GM12878 (cell line): Measurements from ENCODE around the gene TMEM59. TPM values are rescaled to one million over a fixed set of nuclear protein-coding genes. Genes with fewer than 3 reads are reported as not detected.
"Not testable (repeated sequence)": the region's sequence is repeated elsewhere in the genome, so short reads cannot be mapped to it uniquely, and the experiment has no call there.

Experiments
- ATAC-seq: fragments of 200-7000 bp; cut with Tn5 transposase; 3 replicates; pipeline ENCODE4 v1.9.1; 2020; ENCODE audit warnings: mild to moderate bottlenecking, moderate library complexity
- BruUV-seq: library from RNA; stranded (reverse); fragments of 400-500 nt; replicated peaks from 2 replicates; lab custom pipeline; 2021; lab: Mats Ljungman, UMichigan
- CTCF ChIA-PET: fragments of 300-600 bp; sonication (Branson Sonifier 250); formaldehyde crosslinking; extraction: SDS; loops from one replicate; lab custom pipeline; 2021; ENCODE audit warnings: inconsistent platforms; lab: Yijun Ruan, JAX
- POLR2A ChIA-PET: fragments of 350-600 bp; formaldehyde crosslinking; extraction: SDS; loops from one replicate; lab custom pipeline; 2021; ENCODE audit warnings: inconsistent platforms; lab: Charles Lee
- RAD21 ChIA-PET: fragments of 300-600 bp; sonication (Branson Sonifier 250); formaldehyde crosslinking; loops from one replicate; lab custom pipeline; 2023; ENCODE audit warnings: antibody characterized with exemption; ENCODE audit not compliant: unreplicated experiment; lab: Charles Lee
- SMC1A ChIA-PET: fragments of 300-600 bp; sonication (Branson Sonifier 250); formaldehyde crosslinking; loops from one replicate; lab custom pipeline; 2023; ENCODE audit not compliant: unreplicated experiment, uncharacterized antibody; lab: Charles Lee
- DNase-seq: peaks from one replicate; pipeline ENCODE4 v3.0.0-alpha.2; 2011; ENCODE audit warnings: low read depth, low spot score
- FAIRE-seq: peaks from 3 replicates; lab custom pipeline; 2011; peaks lifted over from hg19 to GRCh38; lab: Jason Lieb, UNC
- H2AFZ ChIP-seq: 2 replicates; pipeline ENCODE4 v1.6.0; 2011; ENCODE audit warnings: low read depth, low read length, control low read depth; ENCODE audit not compliant: control insufficient read depth
- H3K27ac ChIP-seq: 2 replicates; pipeline ENCODE4 v1.5.1; 2011; ENCODE audit warnings: control low read depth; ENCODE audit not compliant: control insufficient read depth, insufficient read depth
- H3K27me3 ChIP-seq, 2 experiments: replicated peaks in 1 of 2; 2 replicates each; pipeline versions ENCODE4 v1.6.0 to v1.6.1; 2011; ENCODE audit warnings: low read length in 1 of 2; ENCODE audit not compliant: control insufficient read depth in 2 of 2, insufficient read depth in 2 of 2
- H3K36me3 ChIP-seq, 2 experiments: 2 replicates each; pipeline ENCODE4 v1.5.1; 2011; ENCODE audit warnings: low read length in 1 of 2; ENCODE audit not compliant: control insufficient read depth in 2 of 2, insufficient read depth in 2 of 2
- H3K4me1 ChIP-seq: 2 replicates; pipeline ENCODE4 v1.6.1; 2011; ENCODE audit warnings: mild to moderate bottlenecking, low read length, moderate library complexity, mixed read lengths; ENCODE audit not compliant: control insufficient read depth, insufficient read depth
- H3K4me2 ChIP-seq: 2 replicates; pipeline ENCODE4 v1.6.0; 2011; ENCODE audit warnings: control low read depth; ENCODE audit not compliant: control insufficient read depth, insufficient read depth
- H3K4me3 ChIP-seq: fragments of 200-600 bp; sonication (generic); 2 replicates; pipeline ENCODE4 v1.5.1; 2016
- H3K79me2 ChIP-seq: 2 replicates; pipeline ENCODE4 v1.6.0; 2011; ENCODE audit warnings: low read length; ENCODE audit not compliant: control insufficient read depth, insufficient read depth
- H3K9ac ChIP-seq: 2 replicates; pipeline ENCODE4 v1.8.0; 2011; ENCODE audit warnings: low read length, control low read depth, mixed read lengths; ENCODE audit not compliant: control insufficient read depth, insufficient read depth
- H3K9me3 ChIP-seq: replicated peaks from 3 replicates; pipeline ENCODE4 v1.5.1; 2011; ENCODE audit warnings: mild to moderate bottlenecking, low read length; ENCODE audit not compliant: control insufficient read depth, insufficient read depth
- H4K20me1 ChIP-seq: 2 replicates; pipeline ENCODE4 v1.6.0; 2011; ENCODE audit not compliant: control insufficient read depth, insufficient read depth
- ESRRA ChIP-seq: IDR thresholded peaks from 2 replicates; pipeline ENCODE4 v1.6.1; 2012; ENCODE audit warnings: mild to moderate bottlenecking, low read length, improper control_type of control experiment
- EZH2 ChIP-seq: IDR thresholded peaks from 2 replicates; pipeline ENCODE4 v1.6.1; 2012; ENCODE audit warnings: low read depth, mild to moderate bottlenecking, control low read depth, inconsistent platforms, low read length, borderline replicate concordance; ENCODE audit not compliant: control insufficient read depth
- FOS ChIP-seq: IDR thresholded peaks from 3 replicates; pipeline ENCODE4 v1.6.1; 2011; ENCODE audit warnings: borderline replicate concordance; ENCODE audit not compliant: insufficient read length; ENCODE audit errors: extremely low read depth
- JUND ChIP-seq: IDR thresholded peaks from 2 replicates; pipeline ENCODE4 v1.6.1; 2012; ENCODE audit warnings: low read depth, mild to moderate bottlenecking, low read length, improper control_type of control experiment, moderate library complexity
- KAT2A ChIP-seq: conservative IDR thresholded peaks from 2 replicates; pipeline ENCODE4 v1.6.1; 2011; ENCODE audit warnings: low read depth, low read length; ENCODE audit not compliant: control insufficient read depth
- NFYB ChIP-seq: IDR thresholded peaks from 2 replicates; pipeline ENCODE4 v1.6.1; 2011; ENCODE audit warnings: low read depth, mild to moderate bottlenecking, low read length, improper control_type of control experiment, moderate library complexity; ENCODE audit not compliant: insufficient read depth
- TBL1XR1 ChIP-seq: IDR thresholded peaks from 2 replicates; pipeline ENCODE4 v1.6.1; 2012; ENCODE audit warnings: low read depth, low read length, improper control_type of control experiment
- WGBS: methylation state at CpG from one replicate; pipeline ENCODE4 v1.1.6; 2016; ENCODE audit warnings: low lambda C conversion rate; ENCODE audit not compliant: insufficient replicate concordance, insufficient coverage; ENCODE audit errors: missing lambda C conversion rate; 5-methylcytosine and 5-hydroxymethylcytosine counted together
- in situ Hi-C: fragments of 300-500 bp; cut with MboI; formaldehyde crosslinking; loops from 9 replicates; pipeline ENCODE4 v1.14.3; 2018; ENCODE audit warnings: mixed read lengths
- intact Hi-C: fragments of 100-400 bp; cut with micrococcal nuclease; formaldehyde crosslinking; loops from one replicate; pipeline ENCODE4 v1.14.2; 2022; ENCODE audit not compliant: unreplicated experiment
- polyA plus RNA-seq, 11 experiments: library from polyadenylated mRNA; depleted of rRNA in 4 of 11; unstranded in 6 of 11; stranded (reverse) in 5 of 11; fragments of >200 nt; fragmentation: Nextera tagmentation in 4 of 11; fragmentation: Illumina TruSeq in 1 of 11; extraction: Ambion mirVana in 4 of 11; extraction: Trizol in 1 of 11; gene quantifications; 1 replicate in 1 of 11; 2 replicates in 10 of 11; pipeline versions ENCODE4 v1.2.1 to v1.2.3, GENCODE V29; 2011 to 2016; ENCODE audit warnings: inconsistent platforms in 2 of 11, missing spikeins in 2 of 11, low read depth in 1 of 11
- total RNA-seq, 4 experiments: library from RNA; depleted of rRNA in 3 of 4; stranded (reverse); fragments of >200 nt in 3 of 4; fragmentation: Illumina TruSeq in 1 of 4; extraction: Trizol in 1 of 4; gene quantifications; 2 replicates each; pipeline versions ENCODE4 v1.2.1 to v1.2.3, GENCODE V29; 2013 to 2021
- TF ChIP-seq, protein P1 (sequence below): IDR thresholded peaks from 2 replicates; pipeline ENCODE4 v1.6.1; 2011; ENCODE audit warnings: low read depth, mild to moderate bottlenecking, low read length, moderate library complexity, borderline replicate concordance; ENCODE audit errors: extremely low read depth
- TF ChIP-seq, protein P2 (sequence below): fragments of 450-650 bp; formaldehyde crosslinking; IDR thresholded peaks from 2 replicates; pipeline ENCODE4 v1.4.0; 2022; ENCODE audit warnings: mild to moderate bottlenecking, moderate library complexity

TMEM59 gene
- total and polyA plus RNA-seq, 10 of the 15 experiments (the other 5 are each of a cell fraction or from before 2014, with no cell fraction given): 69.9 to 273 (median 111) TPM

DNA sequence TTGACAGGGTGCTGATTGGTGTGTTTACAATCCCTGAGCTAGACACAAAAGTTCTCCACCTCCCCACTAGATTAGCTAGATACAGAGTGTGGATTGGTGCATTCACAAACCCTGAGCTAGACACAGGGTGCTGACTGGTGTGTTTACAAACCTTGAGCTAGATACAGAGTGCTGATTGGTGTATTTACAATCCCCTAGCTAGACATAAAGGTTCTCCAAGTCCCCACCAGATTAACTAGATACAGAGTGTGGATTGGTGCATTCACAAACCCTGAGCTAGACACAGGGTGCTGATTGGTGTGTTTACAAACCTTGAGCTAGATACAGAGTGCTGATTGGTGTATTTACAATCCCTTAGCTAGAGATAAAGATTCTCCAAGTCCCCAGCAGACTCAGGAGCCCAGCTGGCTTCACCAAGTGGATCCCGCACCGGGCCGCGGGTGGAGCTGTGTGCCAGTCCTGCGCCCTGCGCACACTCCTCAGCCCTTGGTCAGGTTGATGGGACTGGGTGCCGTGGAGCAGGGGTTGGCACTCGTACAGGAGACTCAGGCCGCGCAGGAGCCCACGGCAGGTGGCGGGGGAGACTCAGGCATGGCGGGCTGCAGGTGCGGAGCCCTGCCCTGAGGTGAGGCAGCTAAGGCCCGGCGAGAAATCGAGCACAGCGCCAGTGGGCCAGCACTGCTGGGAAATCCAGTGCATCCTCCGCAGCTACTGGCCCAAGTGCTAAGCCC lies 49.1 kb downstream of the TMEM59 start:
- H3K4me2 ChIP-seq, H3K4me3 ChIP-seq, DNase-seq, H3K79me2 ChIP-seq, FAIRE-seq, H3K36me3 ChIP-seq, H3K9ac ChIP-seq, H3K27me3 ChIP-seq, ATAC-seq, H3K9me3 ChIP-seq, RAD21 ChIA-PET, H3K4me1 ChIP-seq, CTCF ChIA-PET, in situ Hi-C loops, BruUV-seq, H4K20me1 ChIP-seq, H3K27ac ChIP-seq, SMC1A ChIA-PET, intact Hi-C loops, H2AFZ ChIP-seq: not testable (repeated sequence)
- 72% methylated on average over 19 of the region's 19 CpGs for WGBS
- TF ChIP-seq NFYB: 0 out of 2 replicates have a peak, but pooled peaks have one; percentile 33
- POLR2A ChIA-PET: interaction anchor here (0.6 kb wide), 1 partner anchor 10 kb away, joined by 3 read pairs; no protein-coding TSS in a partner anchor

DNA sequence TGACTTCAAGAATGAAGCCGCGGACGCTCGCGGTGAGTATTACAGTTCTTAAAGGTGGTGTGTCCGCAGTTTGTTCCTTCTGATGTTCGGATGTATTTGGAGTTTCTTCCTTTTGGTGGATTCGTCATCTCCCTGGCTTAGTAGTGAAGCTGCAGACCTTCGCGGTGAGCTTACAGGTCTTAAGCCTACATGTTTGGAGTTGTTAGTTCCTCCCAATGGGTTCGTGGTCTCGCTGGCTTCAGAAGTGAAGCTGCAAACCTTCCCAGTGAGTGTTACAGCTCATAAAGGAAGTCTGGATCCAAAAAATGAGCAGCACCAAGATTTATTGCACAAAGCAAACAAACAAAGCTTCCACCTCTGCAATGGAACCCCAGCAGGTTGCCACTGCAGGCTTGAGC lies 49.8 kb downstream of the TMEM59 start:
- ChIA-PET RAD21 (no interaction called here), POLR2A (interaction anchor here (0.6 kb wide), 1 partner anchor 10 kb away, joined by 3 read pairs; no protein-coding TSS in a partner anchor), SMC1A (no interaction called here), CTCF (no interaction called here)
- no peak for FAIRE-seq
- Histone ChIP-seq H3K4me1 (no peaks in the 10 kb centered on the region), H4K20me1 (no peaks in the 10 kb centered on the region), H3K27ac (no peak overlapping the region), H3K4me2 (no peak overlapping the region), H2AFZ (no peak overlapping the region), H3K4me3 (no peak overlapping the region), H3K9ac (no peak overlapping the region), H3K9me3 (no peaks in the 10 kb centered on the region; the same call in 2 of the 3 replicates), H3K36me3 (no peaks in the 10 kb centered on the region), H3K27me3 (no peaks in the 10 kb centered on the region), H3K79me2 (no peaks in the 10 kb centered on the region)
- DNase-seq: no peak
- BruUV-seq: no TSS peak
- 70% methylated on average over 12 of the region's 12 CpGs for WGBS
- intact Hi-C loops (no loop called here), in situ Hi-C loops (no loop called here)
- no peak for ATAC-seq
- TF ChIP-seq EZH2 (no peak), ESRRA (no peak), JUND (no peak), TBL1XR1 (no peak), FOS (no peak), KAT2A (no peak)
- TF ChIP-seq, protein P1, sequence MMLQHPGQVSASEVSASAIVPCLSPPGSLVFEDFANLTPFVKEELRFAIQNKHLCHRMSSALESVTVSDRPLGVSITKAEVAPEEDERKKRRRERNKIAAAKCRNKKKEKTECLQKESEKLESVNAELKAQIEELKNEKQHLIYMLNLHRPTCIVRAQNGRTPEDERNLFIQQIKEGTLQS: no peak
- TF ChIP-seq, protein P2, sequence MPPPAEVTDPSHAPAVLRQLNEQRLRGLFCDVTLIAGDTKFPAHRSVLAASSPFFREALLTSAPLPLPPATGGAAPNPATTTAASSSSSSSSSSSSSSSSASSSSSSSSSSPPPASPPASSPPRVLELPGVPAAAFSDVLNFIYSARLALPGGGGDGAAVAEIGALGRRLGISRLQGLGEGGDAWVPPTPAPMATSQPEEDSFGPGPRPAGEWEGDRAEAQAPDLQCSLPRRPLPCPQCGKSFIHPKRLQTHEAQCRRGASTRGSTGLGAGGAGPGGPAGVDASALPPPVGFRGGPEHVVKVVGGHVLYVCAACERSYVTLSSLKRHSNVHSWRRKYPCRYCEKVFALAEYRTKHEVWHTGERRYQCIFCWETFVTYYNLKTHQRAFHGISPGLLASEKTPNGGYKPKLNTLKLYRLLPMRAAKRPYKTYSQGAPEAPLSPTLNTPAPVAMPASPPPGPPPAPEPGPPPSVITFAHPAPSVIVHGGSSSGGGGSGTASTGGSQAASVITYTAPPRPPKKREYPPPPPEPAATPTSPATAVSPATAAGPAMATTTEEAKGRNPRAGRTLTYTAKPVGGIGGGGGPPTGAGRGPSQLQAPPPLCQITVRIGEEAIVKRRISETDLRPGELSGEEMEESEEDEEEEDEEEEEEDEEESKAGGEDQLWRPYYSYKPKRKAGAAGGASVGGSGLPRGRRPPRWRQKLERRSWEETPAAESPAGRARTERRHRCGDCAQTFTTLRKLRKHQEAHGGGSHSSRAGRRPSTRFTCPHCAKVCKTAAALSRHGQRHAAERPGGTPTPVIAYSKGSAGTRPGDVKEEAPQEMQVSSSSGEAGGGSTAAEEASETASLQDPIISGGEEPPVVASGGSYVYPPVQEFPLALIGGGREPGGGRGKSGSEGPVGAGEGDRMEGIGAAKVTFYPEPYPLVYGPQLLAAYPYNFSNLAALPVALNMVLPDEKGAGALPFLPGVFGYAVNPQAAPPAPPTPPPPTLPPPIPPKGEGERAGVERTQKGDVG (CRISPR knock-in tag): no peak
